ENCODE data around the gene CBLN3. TPM values are rescaled to one million over a fixed set of nuclear protein-coding genes. Genes with fewer than 3 reads are reported as not detected.
A peak's percentile ranks its signal among the peaks of the same experiment; 100 is the strongest.

CBLN3 gene
- total and polyA plus RNA-seq, 9 of the 15 experiments (the other 6 are each of a cell fraction or from before 2014, with no cell fraction given): 0.05 to 0.59 (median 0.26) TPM; not detected in 1

DNA sequence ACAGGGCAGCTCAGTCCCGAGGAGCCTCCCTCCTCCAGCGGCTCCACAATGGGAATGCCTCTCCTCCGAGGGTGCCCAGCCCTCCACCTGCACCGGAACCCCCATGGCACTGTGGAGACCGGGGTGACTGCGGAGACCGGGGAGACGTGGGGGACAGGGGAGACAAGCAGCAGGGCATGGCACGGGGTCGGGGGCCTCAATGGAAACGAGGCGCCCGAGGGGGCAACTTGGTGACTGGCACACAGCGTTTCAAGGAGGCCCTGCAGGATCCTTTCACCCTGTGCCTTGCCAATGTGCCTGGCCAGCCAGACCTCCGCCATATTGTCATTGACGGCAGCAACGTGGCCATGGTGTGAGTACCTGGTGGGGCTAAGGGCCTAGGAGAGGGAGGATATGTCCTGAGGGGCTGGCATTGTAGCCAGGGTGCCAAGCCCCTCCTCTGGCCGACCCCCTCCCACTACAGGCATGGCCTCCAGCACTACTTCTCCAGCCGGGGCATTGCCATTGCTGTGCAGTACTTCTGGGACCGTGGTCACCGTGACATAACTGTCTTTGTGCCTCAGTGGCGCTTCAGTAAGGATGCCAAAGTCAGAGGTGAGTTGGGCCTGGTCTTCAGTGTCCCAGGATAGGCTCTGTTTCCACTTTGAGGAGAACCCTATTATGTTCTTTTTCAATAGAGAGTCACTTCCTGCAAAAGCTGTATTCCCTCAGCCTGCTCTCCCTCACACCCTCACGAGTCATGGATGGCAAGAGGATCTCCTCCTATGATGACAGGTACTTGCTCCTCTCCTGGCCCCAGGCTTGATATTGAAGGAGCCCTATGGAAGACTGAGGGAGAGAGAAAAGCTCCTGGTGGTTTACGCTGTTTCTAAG, 3.0 kb upstream of the CBLN3 start:
- Histone ChIP-seq H3K4me3 (no peak overlapping the region), H3K4me2 (ENCODE audit: insufficient read depth, low read length) (no peak overlapping the region), H4K20me1 (replicated peaks; ENCODE audit: control insufficient read depth, insufficient read depth, low read length) (peaks cover 5% of the 10 kb centered on the region; the same call in 1 of the 2 replicates), H2AFZ (ENCODE audit: low read depth, low read length) (no peak overlapping the region), H3K9ac (ENCODE audit: insufficient read depth in 1 of 2, low read depth in 2 of 2, low read length in 2 of 2) (no peak overlapping the region), H3K9me1 (ENCODE audit: control insufficient read depth, insufficient read depth, low read length) (peaks cover 3% of the 10 kb centered on the region), H3K9me3 (replicated peaks; ENCODE audit: control insufficient read depth, insufficient read depth, low read depth, low read length) (no peaks in the 10 kb centered on the region), H3K27me3 (ENCODE audit: control insufficient read depth in 2 of 2, insufficient read depth in 2 of 2, low read length in 2 of 2) (no peaks in the 10 kb centered on the region), H3K36me3 (ENCODE audit: control insufficient read depth, insufficient read depth, low read length) (peaks cover 31% of the 10 kb centered on the region; the same call in 2 of the 3 replicates), H3K79me2 (ENCODE audit: control insufficient read depth, insufficient read depth, low read length) (peaks cover 12% of the 10 kb centered on the region), H3K27ac (ENCODE audit: extremely low read depth, low read depth, low read length) (no peak overlapping the region), H3K4me1 (replicated peaks in 1 of 2; ENCODE audit: control insufficient read depth in 2 of 2, insufficient read depth in 2 of 2, low read length in 2 of 2) (peaks cover 16 to 47% of the 10 kb centered on the region in 2 experiments)
- no TSS peak for BruUV-seq (replicated peaks)
- 85% methylated on average over 13 of the region's 24 CpGs for WGBS (ENCODE audit: insufficient coverage, low coverage, missing lambda C conversion rate)
- POLR2A ChIA-PET: interaction anchor here (0.6 to 3.9 kb wide), 12 partner anchors 9 to 190 kb away, joined by 3 to 43 read pairs (median 6); partner anchors contain the start of genes ADCY4, SDR39U1 and TINF2
- FAIRE-seq: no peak
- intact Hi-C loops (cut with micrococcal nuclease) (no loop called here), in situ Hi-C loops (cut with MboI) (loop anchor here (5.0 to 10.0 kb wide), 3 partner anchors 100 to 378 kb away; partner anchors contain the start of genes CARMIL3 and TINF2)
- no peak for ATAC-seq
- TF ChIP-seq PPARD (CRISPR knock-in tag; IDR thresholded peaks at IDR 0.05) (no peak), TRIM24 (IDR thresholded peaks at IDR 0.05) (no peak), MIER1 (IDR thresholded peaks at IDR 0.05; ENCODE audit: low read depth) (no peak), NFYB (IDR thresholded peaks at IDR 0.05; ENCODE audit: extremely low read depth, insufficient read length) (no peak), KDM2B (CRISPR knock-in tag; IDR thresholded peaks at IDR 0.05) (no peak), POLR2G (IDR thresholded peaks at IDR 0.05; ENCODE audit: low read depth, low read length) (0 out of 2 replicates have a peak, but pooled peaks have one; percentile 17), ZFX (CRISPR knock-in tag; IDR thresholded peaks at IDR 0.05) (no peak), RBFOX2 (IDR thresholded peaks at IDR 0.05; ENCODE audit: low read depth, low read length) (peak; percentile 53; the same call in 1 of the 2 replicates), DIDO1 (tag; IDR thresholded peaks at IDR 0.05; ENCODE audit: low read depth) (no peak)
- no peak for DNase-seq (ENCODE audit: extremely low read depth in 1 of 4, low spot score in 3 of 4)
- CTCF ChIA-PET (ENCODE audit: low intra/inter-chr PET ratio): interaction anchor here (0.6 to 1.9 kb wide), 2 partner anchors 98 to 844 kb away, joined by 3 to 19 read pairs; partner anchors contain the start of gene ADCY4
